ENCODE data around the gene TNFRSF11A.

Gene TNFRSF11A

DNA sequence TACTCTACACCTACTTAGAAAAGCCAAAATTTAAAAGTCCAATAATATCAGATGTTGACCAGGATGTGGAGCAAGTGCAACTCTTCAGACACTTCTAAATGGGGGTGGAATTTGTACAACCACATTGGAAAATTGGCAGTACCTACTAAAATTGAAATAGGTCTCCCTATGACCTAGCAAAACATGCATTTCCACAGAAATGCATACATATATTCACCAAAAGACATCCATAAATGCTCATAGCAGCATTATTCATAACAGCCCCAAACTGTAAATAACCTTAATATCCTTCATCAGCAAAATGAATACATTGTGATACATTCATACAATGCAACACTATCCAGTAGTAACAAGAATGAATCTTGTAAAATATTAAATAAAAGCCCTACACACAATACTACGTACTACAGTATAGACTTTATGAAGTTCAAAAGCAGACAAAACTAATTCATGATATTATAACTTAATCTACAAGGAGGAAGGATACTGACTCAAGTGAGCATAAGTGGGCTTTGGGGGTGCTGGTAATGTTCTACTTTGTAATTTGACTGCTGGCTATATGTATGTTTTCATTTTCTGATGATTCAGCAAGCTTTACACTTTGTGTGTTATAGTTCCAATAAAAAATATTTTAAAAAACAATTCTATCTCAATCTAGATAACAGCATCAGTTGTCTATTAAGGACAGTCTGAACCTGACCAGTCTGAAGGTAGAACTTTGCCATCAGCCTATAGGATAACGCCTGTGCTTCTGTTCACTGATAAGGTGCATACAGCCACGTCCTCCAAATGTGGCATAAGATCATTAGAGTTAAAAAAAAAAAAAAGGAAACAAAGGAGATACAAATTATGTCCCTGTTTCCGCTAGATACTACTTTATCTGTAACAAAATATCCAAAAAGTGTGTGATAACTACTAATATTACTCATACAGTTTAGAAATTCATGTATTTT lies 6.6 kb upstream of the TNFRSF11A start:
- Histone ChIP-seq H2AK5ac (ENCODE audit: low read depth, low read length) (no peak overlapping the region), H3K27ac (replicated peaks; ENCODE audit: low read length) (no peak overlapping the region), H3K36me3 (replicated peaks in 1 of 2; ENCODE audit: control insufficient read depth in 2 of 2, insufficient read depth in 2 of 2, low read length in 2 of 2) (no peaks in the 10 kb centered on the region), H2BK120ac (ENCODE audit: low read depth, low read length) (no peak overlapping the region), H2AFZ (ENCODE audit: low read length) (no peak overlapping the region), H3K14ac (ENCODE audit: low read length) (no peak overlapping the region), H4K8ac (ENCODE audit: low read depth, low read length) (no peak overlapping the region), H3K9me3 (replicated peaks in 1 of 2; ENCODE audit: control insufficient read depth in 2 of 2, insufficient read depth in 1 of 2, low read depth in 1 of 2, low read length in 2 of 2) (no peaks in the 10 kb centered on the region), H3K4ac (ENCODE audit: low read length) (no peak overlapping the region), H3K79me1 (ENCODE audit: low read depth, low read length) (no peaks in the 10 kb centered on the region), H3K4me1 (ENCODE audit: control insufficient read depth in 2 of 2, insufficient read depth in 1 of 2, low read depth in 1 of 2, low read length in 2 of 2) (no peaks in the 10 kb centered on the region), H2BK5ac (ENCODE audit: low read length) (no peak overlapping the region), H3K4me3 (ENCODE audit: low read length in 2 of 2) (no peak overlapping the region), H3K27me3 (ENCODE audit: control insufficient read depth in 3 of 3, insufficient read depth in 3 of 3, low read depth in 1 of 3, low read length in 3 of 3) (peaks cover 0 to 20% (median 2%) of the 10 kb centered on the region in 3 experiments), H3K18ac (ENCODE audit: low read length) (no peak overlapping the region), H2BK12ac (ENCODE audit: low read length) (no peak overlapping the region), H3K23ac (ENCODE audit: low read depth, low read length, poor library complexity) (no peak overlapping the region), H3K9ac (ENCODE audit: low read depth, low read length, poor library complexity) (no peak overlapping the region), H3K4me2 (ENCODE audit: insufficient read depth, low read length, poor library complexity, severe bottlenecking) (no peak overlapping the region), H2BK15ac (ENCODE audit: low read length) (no peak overlapping the region), H4K91ac (ENCODE audit: low read depth, low read length, poor library complexity) (no peak overlapping the region)
- DNase-seq (ENCODE audit: low spot score), result no peak
- no CpG with 5 or more reads among the region's 4 CpGs for WGBS, 2 donors (ENCODE audit: extremely low coverage in 2 of 2, insufficient read length in 2 of 2, insufficient replicate concordance in 1 of 2)

- Histone ChIP-seq H3K9me3 (replicated peaks in 1 of 2; ENCODE audit: control insufficient read depth in 2 of 2, insufficient read depth in 1 of 2, low read depth in 1 of 2, low read length in 2 of 2) (no peaks in the 10 kb centered on the region), H2AFZ (ENCODE audit: low read length) (no peak overlapping the region), H3K27ac (replicated peaks; ENCODE audit: low read length) (no peak overlapping the region), H2BK120ac (ENCODE audit: low read depth, low read length) (no peak overlapping the region), H2BK5ac (ENCODE audit: low read length) (no peak overlapping the region), H2BK12ac (ENCODE audit: low read length) (no peak overlapping the region), H3K18ac (ENCODE audit: low read length) (no peak overlapping the region), H3K23ac (ENCODE audit: low read depth, low read length, poor library complexity) (no peak overlapping the region), H4K8ac (ENCODE audit: low read depth, low read length) (no peak overlapping the region), H3K4me2 (ENCODE audit: insufficient read depth, low read length, poor library complexity, severe bottlenecking) (no peak overlapping the region), H3K79me1 (ENCODE audit: low read depth, low read length) (no peaks in the 10 kb centered on the region), H3K27me3 (ENCODE audit: control insufficient read depth in 3 of 3, insufficient read depth in 3 of 3, low read depth in 1 of 3, low read length in 3 of 3) (peaks cover 9 to 44% (median 25%) of the 10 kb centered on the region in 3 experiments), H2BK15ac (ENCODE audit: low read length) (no peak overlapping the region), H4K91ac (ENCODE audit: low read depth, low read length, poor library complexity) (no peak overlapping the region), H3K36me3 (replicated peaks in 1 of 2; ENCODE audit: control insufficient read depth in 2 of 2, insufficient read depth in 2 of 2, low read length in 2 of 2) (no peaks in the 10 kb centered on the region), H3K4ac (ENCODE audit: low read length) (no peak overlapping the region), H2AK5ac (ENCODE audit: low read depth, low read length) (no peak overlapping the region), H3K4me1 (ENCODE audit: control insufficient read depth in 2 of 2, insufficient read depth in 1 of 2, low read depth in 1 of 2, low read length in 2 of 2) (peaks cover 7% of the 10 kb centered on the region in 2 donors), H3K9ac (ENCODE audit: low read depth, low read length, poor library complexity) (no peak overlapping the region), H3K14ac (ENCODE audit: low read length) (no peak overlapping the region), H3K4me3 (ENCODE audit: low read length in 2 of 2) (no peak overlapping the region)
- no peak for DNase-seq (ENCODE audit: low spot score)
- WGBS, 2 donors (ENCODE audit: extremely low coverage in 2 of 2, insufficient read length in 2 of 2, insufficient replicate concordance in 1 of 2), result no CpG with 5 or more reads among the region's 3 CpGs
These were observed 3.9 kb upstream of the TNFRSF11A start for GRCh38 chr18:62321201-62321600.

GRCh38 chr18:62323483-62324180 lies 1.5 kb upstream of the TNFRSF11A start:
- H3K36me3 ChIP-seq (replicated peaks in 1 of 2; ENCODE audit: control insufficient read depth in 2 of 2, insufficient read depth in 2 of 2, low read length in 2 of 2), result no peaks in the 10 kb centered on the region
- H3K9ac ChIP-seq (ENCODE audit: low read depth, low read length, poor library complexity), result no peak overlapping the region
- no peak overlapping the region for H4K8ac ChIP-seq (ENCODE audit: low read depth, low read length)
- no peak overlapping the region for H4K91ac ChIP-seq (ENCODE audit: low read depth, low read length, poor library complexity)
- no CpG with 5 or more reads among the region's 6 CpGs for WGBS, 2 donors (ENCODE audit: extremely low coverage in 2 of 2, insufficient read length in 2 of 2, insufficient replicate concordance in 1 of 2)
- no peak overlapping the region for H3K4me2 ChIP-seq (ENCODE audit: insufficient read depth, low read length, poor library complexity, severe bottlenecking)
- H3K27ac ChIP-seq (replicated peaks; ENCODE audit: low read length), result no peak overlapping the region
- no peak overlapping the region for H2AK5ac ChIP-seq (ENCODE audit: low read depth, low read length)
- no peak overlapping the region for H3K4ac ChIP-seq (ENCODE audit: low read length)
- no peak overlapping the region for H3K23ac ChIP-seq (ENCODE audit: low read depth, low read length, poor library complexity)
- H2AFZ ChIP-seq (ENCODE audit: low read length), result no peak overlapping the region
- no peak overlapping the region for H3K4me3 ChIP-seq (ENCODE audit: low read length in 2 of 2)
- H3K27me3 ChIP-seq (ENCODE audit: control insufficient read depth in 3 of 3, insufficient read depth in 3 of 3, low read depth in 1 of 3, low read length in 3 of 3), result peaks cover 9 to 69% (median 41%) of the 10 kb centered on the region in 3 experiments
- no peak overlapping the region for H2BK15ac ChIP-seq (ENCODE audit: low read length)
- no peak overlapping the region for H3K18ac ChIP-seq (ENCODE audit: low read length)
- no peak overlapping the region for H3K14ac ChIP-seq (ENCODE audit: low read length)
- H3K79me1 ChIP-seq (ENCODE audit: low read depth, low read length), result no peaks in the 10 kb centered on the region
- no peak overlapping the region for H2BK5ac ChIP-seq (ENCODE audit: low read length)
- DNase-seq (ENCODE audit: low spot score), result no peak
- H2BK120ac ChIP-seq (ENCODE audit: low read depth, low read length), result no peak overlapping the region
- H3K9me3 ChIP-seq (replicated peaks in 1 of 2; ENCODE audit: control insufficient read depth in 2 of 2, insufficient read depth in 1 of 2, low read depth in 1 of 2, low read length in 2 of 2), result no peaks in the 10 kb centered on the region
- peaks cover 7% of the 10 kb centered on the region in 2 donors for H3K4me1 ChIP-seq (ENCODE audit: control insufficient read depth in 2 of 2, insufficient read depth in 1 of 2, low read depth in 1 of 2, low read length in 2 of 2)
- no peak overlapping the region for H2BK12ac ChIP-seq (ENCODE audit: low read length)

Measured in neuronal stem cell (in vitro differentiated cells).